H9 (cell line): ENCODE data around the gene ENPP6. TPM values are rescaled to one million over a fixed set of nuclear protein-coding genes. Genes with fewer than 3 reads are reported as not detected.

Source experiments
- DNase-seq: peaks from one replicate; pipeline ENCODE4 v3.0.0-alpha.2; 2017
- H2AFZ ChIP-seq: one replicate; pipeline ENCODE4 v1.6.1; 2013; ENCODE audit warnings: mild to moderate bottlenecking, low read length, control low read depth, moderate library complexity
- H2AK5ac ChIP-seq: 2 replicates; pipeline ENCODE4 v1.6.1; 2013; ENCODE audit warnings: low read length, control low read depth, mixed read lengths; ENCODE audit not compliant: insufficient read length
- H2BK120ac ChIP-seq: one replicate; pipeline ENCODE4 v1.6.1; 2013; ENCODE audit warnings: low read depth, mild to moderate bottlenecking, low read length, control low read depth, inconsistent platforms; ENCODE audit not compliant: poor library complexity, severe bottlenecking
- H2BK12ac ChIP-seq: 2 replicates; pipeline ENCODE4 v1.6.1; 2013; ENCODE audit warnings: low read length, control low read depth, mixed read lengths, low read depth; ENCODE audit not compliant: insufficient read length
- H2BK15ac ChIP-seq: 2 replicates; pipeline ENCODE4 v1.6.1; 2013; ENCODE audit warnings: low read depth, low read length, control low read depth
- H2BK20ac ChIP-seq: one replicate; pipeline ENCODE4 v1.6.1; 2013; ENCODE audit warnings: low read depth, mild to moderate bottlenecking, low read length, control low read depth, inconsistent platforms; ENCODE audit not compliant: poor library complexity, severe bottlenecking
- H2BK5ac ChIP-seq: 2 replicates; pipeline ENCODE4 v1.6.1; 2013; ENCODE audit warnings: low read length, control low read depth, mixed read lengths; ENCODE audit not compliant: insufficient read length
- H3K14ac ChIP-seq: 2 replicates; pipeline ENCODE4 v1.6.1; 2013; ENCODE audit warnings: low read length, control low read depth; ENCODE audit not compliant: insufficient read depth
- H3K18ac ChIP-seq: 2 replicates; pipeline ENCODE4 v1.6.1; 2013; ENCODE audit warnings: low read depth, mild to moderate bottlenecking, mixed read lengths, low read length, control low read depth; ENCODE audit not compliant: insufficient read length
- H3K23ac ChIP-seq: 2 replicates; pipeline ENCODE4 v1.6.1; 2013; ENCODE audit warnings: low read length, control low read depth, mixed read lengths, low read depth; ENCODE audit not compliant: insufficient read length
- H3K23me2 ChIP-seq: 2 replicates; pipeline ENCODE4 v1.6.1; 2013; ENCODE audit warnings: low read depth, mild to moderate bottlenecking, mixed read lengths, low read length, control low read depth; ENCODE audit not compliant: insufficient read length, poor library complexity, severe bottlenecking
- H3K27ac ChIP-seq: 2 replicates; pipeline ENCODE4 v1.5.1; 2013; ENCODE audit warnings: low read length, control low read depth, mixed read lengths, low read depth; ENCODE audit not compliant: insufficient read length
- H3K27me3 ChIP-seq: 2 replicates; pipeline ENCODE4 v1.6.1; 2013; ENCODE audit warnings: low read length, control low read depth, inconsistent platforms; ENCODE audit not compliant: insufficient read depth
- H3K4ac ChIP-seq: 2 replicates; pipeline ENCODE4 v1.6.1; 2013; ENCODE audit warnings: low read depth, mild to moderate bottlenecking, control low read depth, inconsistent platforms, low read length, moderate library complexity
- H3K4me1 ChIP-seq: 2 replicates; pipeline ENCODE4 v1.6.1; 2013; ENCODE audit warnings: low read length, control low read depth, inconsistent platforms; ENCODE audit not compliant: insufficient read depth
- H3K4me2 ChIP-seq: 2 replicates; pipeline ENCODE4 v1.6.1; 2013; ENCODE audit warnings: low read length, control low read depth, mixed read lengths; ENCODE audit not compliant: insufficient read length, insufficient read depth
- H3K56ac ChIP-seq: 2 replicates; pipeline ENCODE4 v1.6.1; 2013; ENCODE audit warnings: low read depth, mild to moderate bottlenecking, mixed read lengths, low read length, control low read depth; ENCODE audit not compliant: insufficient read length
- H3K79me1 ChIP-seq: 2 replicates; pipeline ENCODE4 v1.6.1; 2013; ENCODE audit warnings: low read depth, mild to moderate bottlenecking, moderate library complexity, low read length, control low read depth, inconsistent platforms; ENCODE audit not compliant: insufficient read depth, poor library complexity, severe bottlenecking
- H3K79me2 ChIP-seq: 2 replicates; pipeline ENCODE4 v1.6.1; 2013; ENCODE audit warnings: low read length, control low read depth, inconsistent platforms; ENCODE audit not compliant: insufficient read depth
- H3K9ac ChIP-seq: 2 replicates; pipeline ENCODE4 v1.6.1; 2013; ENCODE audit warnings: low read length, control low read depth, mixed read lengths; ENCODE audit not compliant: insufficient read length; ENCODE audit errors: extremely low read depth
- H3K9me3 ChIP-seq: one replicate; pipeline ENCODE4 v1.6.1; 2013; ENCODE audit warnings: low read depth, low read length, inconsistent platforms; ENCODE audit not compliant: control insufficient read depth
- H3T11ph ChIP-seq: one replicate; pipeline ENCODE4 v1.6.1; 2013; ENCODE audit warnings: mild to moderate bottlenecking, low read length, control low read depth, inconsistent platforms
- H4K20me1 ChIP-seq: one replicate; pipeline ENCODE4 v1.6.1; 2013; ENCODE audit not compliant: control insufficient read depth, insufficient read length, insufficient read depth
- H4K5ac ChIP-seq: 2 replicates; pipeline ENCODE4 v1.6.1; 2013; ENCODE audit warnings: low read depth, mild to moderate bottlenecking, mixed read lengths, low read length, control low read depth; ENCODE audit not compliant: insufficient read length
- H4K8ac ChIP-seq: replicated peaks from 2 replicates; pipeline ENCODE4 v1.6.1; 2013; ENCODE audit warnings: low read length, control low read depth, mixed read lengths, low read depth; ENCODE audit not compliant: insufficient read length
- H4K91ac ChIP-seq: 2 replicates; pipeline ENCODE4 v1.6.1; 2013; ENCODE audit warnings: low read depth, mild to moderate bottlenecking, moderate library complexity, mixed read lengths, low read length, control low read depth; ENCODE audit not compliant: insufficient read length
- H3K27ac Mint-ChIP-seq, 3 experiments: 2 replicates in 2 of 3; 3 replicates in 1 of 3; pipeline ENCODE4 v1.8.0; 2020 to 2021; ENCODE audit warnings: mixed read lengths in 3 of 3, mild to moderate bottlenecking in 1 of 3, moderate library complexity in 1 of 3
- H3K27me3 Mint-ChIP-seq: 2 replicates; pipeline ENCODE4 v1.8.0; 2021; ENCODE audit warnings: low read depth, mild to moderate bottlenecking, moderate library complexity, mixed read lengths
- H3K36me3 Mint-ChIP-seq, 3 experiments: 2 replicates in 2 of 3; 3 replicates in 1 of 3; pipeline ENCODE4 v1.8.0; 2020 to 2021; ENCODE audit warnings: low read depth in 3 of 3, mixed read lengths in 3 of 3; ENCODE audit not compliant: insufficient read depth in 1 of 3
- H3K4me1 Mint-ChIP-seq, 2 experiments: 2 replicates each; pipeline ENCODE4 v1.8.0; 2020; ENCODE audit warnings: mixed read lengths in 2 of 2
- H3K4me3 Mint-ChIP-seq, 2 experiments: 2 replicates in 1 of 2; 3 replicates in 1 of 2; pipeline ENCODE4 v1.8.0; 2020 to 2021; ENCODE audit warnings: mild to moderate bottlenecking in 2 of 2, mixed read lengths in 2 of 2, moderate library complexity in 1 of 2
- H3K9me3 Mint-ChIP-seq, 2 experiments: 2 replicates in 1 of 2; 3 replicates in 1 of 2; pipeline ENCODE4 v1.8.0; 2020; ENCODE audit warnings: mild to moderate bottlenecking in 2 of 2, mixed read lengths in 2 of 2, moderate library complexity in 1 of 2
- CTCF ChIP-seq: fragments of 200-600 bp; sonication (generic); conservative IDR thresholded peaks from 3 replicates; pipeline ENCODE4 v1.8.0; 2021; ENCODE audit warnings: antibody characterized with exemption, mild to moderate bottlenecking
- WGBS: extraction: QIAGEN DNeasy Blood & Tissue Kit; methylation state at CpG from one replicate; pipeline ENCODE4 v1.1.7; 2013; ENCODE audit warnings: missing lambda C conversion rate, low lambda C conversion rate, mixed read lengths; ENCODE audit not compliant: insufficient read length; ENCODE audit errors: extremely low coverage; 5-methylcytosine and 5-hydroxymethylcytosine counted together
- total RNA-seq: library from RNA; stranded (reverse); gene quantifications from 2 replicates; pipeline ENCODE4 v1.2.1, GENCODE V29; 2021

The ENPP6 gene
- total RNA-seq, 1 experiment from 2014 or later, result not detected

DNA sequence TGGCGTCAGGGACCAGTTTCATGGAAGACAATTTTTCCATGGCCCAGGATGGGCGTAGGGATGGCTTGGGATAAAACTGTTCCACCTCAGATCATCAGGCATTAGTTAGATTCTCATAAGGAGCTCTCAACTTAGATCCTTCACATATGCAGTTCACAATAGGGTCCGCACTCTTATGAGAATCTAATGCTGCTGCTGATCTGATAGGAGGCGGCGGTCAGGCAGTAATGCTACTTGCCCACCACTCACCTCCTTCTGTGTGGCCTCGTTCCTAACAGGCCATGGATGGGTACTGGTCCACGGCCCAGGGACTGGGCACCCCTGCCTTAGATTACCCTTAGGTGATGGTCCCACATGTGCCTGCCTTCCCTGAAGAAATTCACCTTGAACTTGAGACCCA is 28.8 kb upstream of the ENPP6 start:
- no peak for DNase-seq
- H3K27ac Mint-ChIP-seq, result no peak overlapping the region
- H3K9me3 Mint-ChIP-seq, result peaks cover 4 to 7% of the 10 kb centered on the region in 2 experiments

More for the DNA sequence above, 28.8 kb upstream of the ENPP6 start:
- Histone ChIP-seq H2AFZ (no peak overlapping the region), H3K79me1 (no peaks in the 10 kb centered on the region), H2BK12ac (no peak overlapping the region), H3K4me2 (no peak overlapping the region), H4K91ac (no peak overlapping the region), H4K20me1 (no peaks in the 10 kb centered on the region), H2BK120ac (no peak overlapping the region), H3K56ac (no peak overlapping the region), H3K27ac (no peak overlapping the region), H3T11ph (no peak overlapping the region), H4K8ac (no peak overlapping the region), H3K9ac (no peak overlapping the region), H2AK5ac (no peak overlapping the region), H3K18ac (no peak overlapping the region), H3K9me3 (no peaks in the 10 kb centered on the region), H3K23me2 (no peaks in the 10 kb centered on the region), H2BK5ac (no peak overlapping the region), H4K5ac (no peak overlapping the region), H3K79me2 (no peaks in the 10 kb centered on the region), H3K23ac (no peak overlapping the region), H3K14ac (no peak overlapping the region), H2BK15ac (no peak overlapping the region), H3K4ac (no peak overlapping the region), H2BK20ac (no peak overlapping the region), H3K4me1 (no peaks in the 10 kb centered on the region), H3K27me3 (no peaks in the 10 kb centered on the region)
- H3K27me3 Mint-ChIP-seq, result peaks cover 2% of the 10 kb centered on the region; the same call in 1 of the 2 replicates
- H3K36me3 Mint-ChIP-seq, result peaks cover 0 to 8% (median 0%) of the 10 kb centered on the region in 3 experiments; a peak in 3 of 7 replicates
- TF ChIP-seq CTCF, result no peak
- H3K4me3 Mint-ChIP-seq, result no peak overlapping the region
- no CpG with 5 or more reads among the region's 7 CpGs for WGBS
- H3K4me1 Mint-ChIP-seq, result no peaks in the 10 kb centered on the region
